ENCODE results near the gene GABBR2.

GRCh38 chr9:98569491-98569890 lies 139.2 kb downstream of the GABBR2 start:
- TF ChIP-seq EZH2 (IDR thresholded peaks at IDR 0.05; ENCODE audit: low read length) (no peak), CTCF (optimal IDR thresholded peaks at IDR 0.05 in 1 of 3, IDR thresholded peaks at IDR 0.05 in 1 of 3, conservative IDR thresholded peaks at IDR 0.05 in 1 of 3; ENCODE audit: extremely low read depth in 1 of 3, insufficient read depth in 2 of 3, low read length in 3 of 3) (no peak)
